H9 (cell line): ENCODE data around the gene FUT2. TPM values are rescaled to one million over a fixed set of nuclear protein-coding genes. Genes with fewer than 3 reads are reported as not detected.

Source experiments
- DNase-seq: peaks from one replicate; pipeline ENCODE4 v3.0.0-alpha.2; 2017
- H2AFZ ChIP-seq: one replicate; pipeline ENCODE4 v1.6.1; 2013; ENCODE audit warnings: mild to moderate bottlenecking, low read length, control low read depth, moderate library complexity
- H2AK5ac ChIP-seq: 2 replicates; pipeline ENCODE4 v1.6.1; 2013; ENCODE audit warnings: low read length, control low read depth, mixed read lengths; ENCODE audit not compliant: insufficient read length
- H2BK120ac ChIP-seq: one replicate; pipeline ENCODE4 v1.6.1; 2013; ENCODE audit warnings: low read depth, mild to moderate bottlenecking, low read length, control low read depth, inconsistent platforms; ENCODE audit not compliant: poor library complexity, severe bottlenecking
- H2BK12ac ChIP-seq: 2 replicates; pipeline ENCODE4 v1.6.1; 2013; ENCODE audit warnings: low read length, control low read depth, mixed read lengths, low read depth; ENCODE audit not compliant: insufficient read length
- H2BK15ac ChIP-seq: 2 replicates; pipeline ENCODE4 v1.6.1; 2013; ENCODE audit warnings: low read depth, low read length, control low read depth
- H2BK20ac ChIP-seq: one replicate; pipeline ENCODE4 v1.6.1; 2013; ENCODE audit warnings: low read depth, mild to moderate bottlenecking, low read length, control low read depth, inconsistent platforms; ENCODE audit not compliant: poor library complexity, severe bottlenecking
- H2BK5ac ChIP-seq: 2 replicates; pipeline ENCODE4 v1.6.1; 2013; ENCODE audit warnings: low read length, control low read depth, mixed read lengths; ENCODE audit not compliant: insufficient read length
- H3K14ac ChIP-seq: 2 replicates; pipeline ENCODE4 v1.6.1; 2013; ENCODE audit warnings: low read length, control low read depth; ENCODE audit not compliant: insufficient read depth
- H3K18ac ChIP-seq: 2 replicates; pipeline ENCODE4 v1.6.1; 2013; ENCODE audit warnings: low read depth, mild to moderate bottlenecking, mixed read lengths, low read length, control low read depth; ENCODE audit not compliant: insufficient read length
- H3K23ac ChIP-seq: 2 replicates; pipeline ENCODE4 v1.6.1; 2013; ENCODE audit warnings: low read length, control low read depth, mixed read lengths, low read depth; ENCODE audit not compliant: insufficient read length
- H3K23me2 ChIP-seq: 2 replicates; pipeline ENCODE4 v1.6.1; 2013; ENCODE audit warnings: low read depth, mild to moderate bottlenecking, mixed read lengths, low read length, control low read depth; ENCODE audit not compliant: insufficient read length, poor library complexity, severe bottlenecking
- H3K27ac ChIP-seq: 2 replicates; pipeline ENCODE4 v1.5.1; 2013; ENCODE audit warnings: low read length, control low read depth, mixed read lengths, low read depth; ENCODE audit not compliant: insufficient read length
- H3K27me3 ChIP-seq: 2 replicates; pipeline ENCODE4 v1.6.1; 2013; ENCODE audit warnings: low read length, control low read depth, inconsistent platforms; ENCODE audit not compliant: insufficient read depth
- H3K4ac ChIP-seq: 2 replicates; pipeline ENCODE4 v1.6.1; 2013; ENCODE audit warnings: low read depth, mild to moderate bottlenecking, control low read depth, inconsistent platforms, low read length, moderate library complexity
- H3K4me1 ChIP-seq: 2 replicates; pipeline ENCODE4 v1.6.1; 2013; ENCODE audit warnings: low read length, control low read depth, inconsistent platforms; ENCODE audit not compliant: insufficient read depth
- H3K4me2 ChIP-seq: 2 replicates; pipeline ENCODE4 v1.6.1; 2013; ENCODE audit warnings: low read length, control low read depth, mixed read lengths; ENCODE audit not compliant: insufficient read length, insufficient read depth
- H3K56ac ChIP-seq: 2 replicates; pipeline ENCODE4 v1.6.1; 2013; ENCODE audit warnings: low read depth, mild to moderate bottlenecking, mixed read lengths, low read length, control low read depth; ENCODE audit not compliant: insufficient read length
- H3K79me1 ChIP-seq: 2 replicates; pipeline ENCODE4 v1.6.1; 2013; ENCODE audit warnings: low read depth, mild to moderate bottlenecking, moderate library complexity, low read length, control low read depth, inconsistent platforms; ENCODE audit not compliant: insufficient read depth, poor library complexity, severe bottlenecking
- H3K79me2 ChIP-seq: 2 replicates; pipeline ENCODE4 v1.6.1; 2013; ENCODE audit warnings: low read length, control low read depth, inconsistent platforms; ENCODE audit not compliant: insufficient read depth
- H3K9ac ChIP-seq: 2 replicates; pipeline ENCODE4 v1.6.1; 2013; ENCODE audit warnings: low read length, control low read depth, mixed read lengths; ENCODE audit not compliant: insufficient read length; ENCODE audit errors: extremely low read depth
- H3K9me3 ChIP-seq: one replicate; pipeline ENCODE4 v1.6.1; 2013; ENCODE audit warnings: low read depth, low read length, inconsistent platforms; ENCODE audit not compliant: control insufficient read depth
- H3T11ph ChIP-seq: one replicate; pipeline ENCODE4 v1.6.1; 2013; ENCODE audit warnings: mild to moderate bottlenecking, low read length, control low read depth, inconsistent platforms
- H4K20me1 ChIP-seq: one replicate; pipeline ENCODE4 v1.6.1; 2013; ENCODE audit not compliant: control insufficient read depth, insufficient read length, insufficient read depth
- H4K5ac ChIP-seq: 2 replicates; pipeline ENCODE4 v1.6.1; 2013; ENCODE audit warnings: low read depth, mild to moderate bottlenecking, mixed read lengths, low read length, control low read depth; ENCODE audit not compliant: insufficient read length
- H4K8ac ChIP-seq: replicated peaks from 2 replicates; pipeline ENCODE4 v1.6.1; 2013; ENCODE audit warnings: low read length, control low read depth, mixed read lengths, low read depth; ENCODE audit not compliant: insufficient read length
- H4K91ac ChIP-seq: 2 replicates; pipeline ENCODE4 v1.6.1; 2013; ENCODE audit warnings: low read depth, mild to moderate bottlenecking, moderate library complexity, mixed read lengths, low read length, control low read depth; ENCODE audit not compliant: insufficient read length
- H3K27ac Mint-ChIP-seq, 3 experiments: 2 replicates in 2 of 3; 3 replicates in 1 of 3; pipeline ENCODE4 v1.8.0; 2020 to 2021; ENCODE audit warnings: mixed read lengths in 3 of 3, mild to moderate bottlenecking in 1 of 3, moderate library complexity in 1 of 3
- H3K27me3 Mint-ChIP-seq: 2 replicates; pipeline ENCODE4 v1.8.0; 2021; ENCODE audit warnings: low read depth, mild to moderate bottlenecking, moderate library complexity, mixed read lengths
- H3K36me3 Mint-ChIP-seq, 3 experiments: 2 replicates in 2 of 3; 3 replicates in 1 of 3; pipeline ENCODE4 v1.8.0; 2020 to 2021; ENCODE audit warnings: low read depth in 3 of 3, mixed read lengths in 3 of 3; ENCODE audit not compliant: insufficient read depth in 1 of 3
- H3K4me1 Mint-ChIP-seq, 2 experiments: 2 replicates each; pipeline ENCODE4 v1.8.0; 2020; ENCODE audit warnings: mixed read lengths in 2 of 2
- H3K4me3 Mint-ChIP-seq, 2 experiments: 2 replicates in 1 of 2; 3 replicates in 1 of 2; pipeline ENCODE4 v1.8.0; 2020 to 2021; ENCODE audit warnings: mild to moderate bottlenecking in 2 of 2, mixed read lengths in 2 of 2, moderate library complexity in 1 of 2
- H3K9me3 Mint-ChIP-seq, 2 experiments: 2 replicates in 1 of 2; 3 replicates in 1 of 2; pipeline ENCODE4 v1.8.0; 2020; ENCODE audit warnings: mild to moderate bottlenecking in 2 of 2, mixed read lengths in 2 of 2, moderate library complexity in 1 of 2
- CTCF ChIP-seq: fragments of 200-600 bp; sonication (generic); conservative IDR thresholded peaks from 3 replicates; pipeline ENCODE4 v1.8.0; 2021; ENCODE audit warnings: antibody characterized with exemption, mild to moderate bottlenecking
- WGBS: extraction: QIAGEN DNeasy Blood & Tissue Kit; methylation state at CpG from one replicate; pipeline ENCODE4 v1.1.7; 2013; ENCODE audit warnings: missing lambda C conversion rate, low lambda C conversion rate, mixed read lengths; ENCODE audit not compliant: insufficient read length; ENCODE audit errors: extremely low coverage; 5-methylcytosine and 5-hydroxymethylcytosine counted together
- total RNA-seq: library from RNA; stranded (reverse); gene quantifications from 2 replicates; pipeline ENCODE4 v1.2.1, GENCODE V29; 2021

The FUT2 gene
- total RNA-seq, 1 experiment from 2014 or later: 11.4 TPM

- Histone ChIP-seq H2AK5ac (no peak overlapping the region), H2BK5ac (no peak overlapping the region), H3K23ac (no peak overlapping the region), H2BK15ac (no peak overlapping the region), H2BK120ac (no peak overlapping the region), H3K27me3 (no peaks in the 10 kb centered on the region; the same call in 1 of the 2 replicates), H3K56ac (no peak overlapping the region), H3K9ac (no peak overlapping the region), H3T11ph (no peak overlapping the region), H3K4ac (no peak overlapping the region), H3K18ac (no peak overlapping the region), H3K4me1 (no peaks in the 10 kb centered on the region; the same call in 1 of the 2 replicates), H4K91ac (no peak overlapping the region), H3K4me2 (peak overlapping the region; percentile 54), H3K79me2 (no peaks in the 10 kb centered on the region), H3K27ac (no peak overlapping the region), H3K79me1 (no peaks in the 10 kb centered on the region), H3K23me2 (peaks cover 6% of the 10 kb centered on the region), H4K5ac (no peak overlapping the region), H3K14ac (no peak overlapping the region), H3K9me3 (no peaks in the 10 kb centered on the region), H2BK12ac (no peak overlapping the region), H4K20me1 (no peaks in the 10 kb centered on the region), H2AFZ (no peak overlapping the region), H4K8ac (no peak overlapping the region), H2BK20ac (no peak overlapping the region)
- Mint-ChIP-seq H3K4me1 (peaks cover 32 to 58% of the 10 kb centered on the region in 2 experiments), H3K27ac (peak overlapping the region; percentile 18 to 76 (median 18); a peak in 2 of 7 replicates), H3K27me3 (peaks cover 21% of the 10 kb centered on the region), H3K9me3 (no peaks in the 10 kb centered on the region), H3K36me3 (no peaks in the 10 kb centered on the region), H3K4me3 (peak overlapping the region; percentile 35 to 74; a peak in 4 of 5 replicates)
- WGBS: no CpG with 5 or more reads among the region's 35 CpGs
- TF ChIP-seq CTCF: no peak
- DNase-seq: peak; percentile 78
These were observed 45.6 kb downstream of the FUT2 start for GRCh38 chr19:48741129-48741999.
